HUES48 (cell line): Measurements from ENCODE around the gene NUP205.

ENCODE experiments used
- H3K27ac ChIP-seq: one replicate; pipeline ENCODE4 v1.7.0; 2013; ENCODE audit warnings: low read depth, low read length, inconsistent platforms
- H3K27me3 ChIP-seq: 2 replicates; pipeline ENCODE4 v1.6.1; 2013; ENCODE audit warnings: mild to moderate bottlenecking, low read length; ENCODE audit not compliant: control insufficient read depth, insufficient read depth
- H3K36me3 ChIP-seq: 2 replicates; pipeline ENCODE4 v1.6.1; 2013; ENCODE audit warnings: low read length; ENCODE audit not compliant: control insufficient read depth, insufficient read depth
- H3K4me1 ChIP-seq: 2 replicates; pipeline ENCODE4 v1.6.1; 2013; ENCODE audit warnings: mild to moderate bottlenecking, low read length; ENCODE audit not compliant: control insufficient read depth, insufficient read depth
- H3K4me3 ChIP-seq: 2 replicates; pipeline ENCODE4 v1.5.1; 2013; ENCODE audit warnings: mild to moderate bottlenecking, low read depth, low read length
- H3K9ac ChIP-seq: 2 replicates; pipeline ENCODE4 v1.6.1; 2013; ENCODE audit warnings: mild to moderate bottlenecking, low read depth, low read length, moderate library complexity
- H3K9me3 ChIP-seq: 2 replicates; pipeline ENCODE4 v1.6.1; 2013; ENCODE audit warnings: low read length; ENCODE audit not compliant: control insufficient read depth, insufficient read depth

The NUP205 gene

GRCh38 chr7:135552148-135552547 lies 5.6 kb upstream of the NUP205 start:
- Histone ChIP-seq H3K27me3 (no peaks in the 10 kb centered on the region), H3K9me3 (no peaks in the 10 kb centered on the region), H3K36me3 (no peaks in the 10 kb centered on the region), H3K4me3 (no peak overlapping the region), H3K27ac (no peak overlapping the region), H3K4me1 (no peaks in the 10 kb centered on the region), H3K9ac (no peak overlapping the region)

GRCh38 chr7:135553346-135553745 lies 4.4 kb upstream of the NUP205 start:
- H3K4me1 ChIP-seq: 0 out of 2 replicates have a peak, but pooled peaks cover 2% of the 10 kb centered on the region
- no peak overlapping the region for H3K9ac ChIP-seq
- no peaks in the 10 kb centered on the region for H3K27me3 ChIP-seq
- no peak overlapping the region for H3K27ac ChIP-seq
- H3K9me3 ChIP-seq: no peaks in the 10 kb centered on the region
- no peak overlapping the region for H3K4me3 ChIP-seq
- no peaks in the 10 kb centered on the region for H3K36me3 ChIP-seq

- Histone ChIP-seq H3K27me3 (no peaks in the 10 kb centered on the region), H3K9ac (peak overlapping the region; percentile 97), H3K4me3 (peak overlapping the region; percentile 71), H3K9me3 (no peaks in the 10 kb centered on the region), H3K36me3 (no peaks in the 10 kb centered on the region), H3K27ac (peak overlapping the region; percentile 95), H3K4me1 (peaks cover 26% of the 10 kb centered on the region)
These were observed 635 bp downstream of the NUP205 start for GRCh38 chr7:135558337-135558767.

GRCh38 chr7:135558881-135559280 lies 1.2 kb downstream of the NUP205 start:
- Histone ChIP-seq H3K9ac (peak overlapping the region; percentile 97; the same call in 1 of the 2 replicates), H3K9me3 (no peaks in the 10 kb centered on the region), H3K36me3 (no peaks in the 10 kb centered on the region; the same call in 1 of the 2 replicates), H3K4me1 (peaks cover 31% of the 10 kb centered on the region), H3K4me3 (peak overlapping the region; percentile 71), H3K27me3 (no peaks in the 10 kb centered on the region), H3K27ac (peak overlapping the region; percentile 95)

GRCh38 chr7:135560631-135561030 lies 2.9 kb downstream of the NUP205 start:
- no peaks in the 10 kb centered on the region for H3K27me3 ChIP-seq
- H3K9ac ChIP-seq: no peak overlapping the region
- H3K9me3 ChIP-seq: no peaks in the 10 kb centered on the region
- no peak overlapping the region for H3K4me3 ChIP-seq
- H3K27ac ChIP-seq: peak overlapping the region; percentile 19
- no peaks in the 10 kb centered on the region; the same call in 1 of the 2 replicates for H3K36me3 ChIP-seq
- H3K4me1 ChIP-seq: peaks cover 31% of the 10 kb centered on the region

GRCh38 chr7:135562720-135563119 lies 5.0 kb downstream of the NUP205 start:
- Histone ChIP-seq H3K27me3 (no peaks in the 10 kb centered on the region), H3K36me3 (no peaks in the 10 kb centered on the region; the same call in 1 of the 2 replicates), H3K9me3 (no peaks in the 10 kb centered on the region), H3K4me1 (peaks cover 29% of the 10 kb centered on the region), H3K27ac (peak overlapping the region; percentile 81), H3K4me3 (no peak overlapping the region), H3K9ac (no peak overlapping the region)

GRCh38 chr7:135571834-135572233 lies 14.1 kb downstream of the NUP205 start:
- H3K27me3 ChIP-seq: no peaks in the 10 kb centered on the region
- H3K36me3 ChIP-seq: peaks cover 61% of the 10 kb centered on the region
- H3K9me3 ChIP-seq: no peaks in the 10 kb centered on the region
- H3K4me3 ChIP-seq: no peak overlapping the region
- H3K9ac ChIP-seq: no peak overlapping the region
- no peaks in the 10 kb centered on the region for H3K4me1 ChIP-seq
- H3K27ac ChIP-seq: no peak overlapping the region

GRCh38 chr7:135573541-135573940 lies 15.8 kb downstream of the NUP205 start:
- Histone ChIP-seq H3K9me3 (no peaks in the 10 kb centered on the region), H3K36me3 (peaks cover 78% of the 10 kb centered on the region), H3K27ac (no peak overlapping the region), H3K4me3 (no peak overlapping the region), H3K4me1 (no peaks in the 10 kb centered on the region), H3K27me3 (no peaks in the 10 kb centered on the region), H3K9ac (no peak overlapping the region)

GRCh38 chr7:135575296-135575695 lies 17.6 kb downstream of the NUP205 start:
- Histone ChIP-seq H3K36me3 (peaks cover 96% of the 10 kb centered on the region), H3K27me3 (no peaks in the 10 kb centered on the region), H3K9ac (no peak overlapping the region), H3K27ac (no peak overlapping the region), H3K4me3 (no peak overlapping the region), H3K4me1 (no peaks in the 10 kb centered on the region), H3K9me3 (no peaks in the 10 kb centered on the region)

- H3K4me1 ChIP-seq: no peaks in the 10 kb centered on the region
- H3K9ac ChIP-seq: no peak overlapping the region
- H3K27me3 ChIP-seq: no peaks in the 10 kb centered on the region
- peaks cover 99% of the 10 kb centered on the region for H3K36me3 ChIP-seq
- no peak overlapping the region for H3K27ac ChIP-seq
- no peak overlapping the region for H3K4me3 ChIP-seq
- H3K9me3 ChIP-seq: no peaks in the 10 kb centered on the region
These were observed 20.9 kb downstream of the NUP205 start for GRCh38 chr7:135578569-135578968.

- Histone ChIP-seq H3K27ac (no peak overlapping the region), H3K27me3 (no peaks in the 10 kb centered on the region), H3K36me3 (peaks cover 97% of the 10 kb centered on the region), H3K4me3 (no peak overlapping the region), H3K4me1 (no peaks in the 10 kb centered on the region), H3K9me3 (no peaks in the 10 kb centered on the region), H3K9ac (no peak overlapping the region)
These were observed 26.9 kb downstream of the NUP205 start for GRCh38 chr7:135584362-135585353.
